Right lobe of liver (tissue), 4 donors: ENCODE measurements around the gene KREMEN1.

ENCODE experiments used
- CTCF ChIP-seq, 4 donors: fragments of 200-600 bp in 3 of 4; fragments of 450-650 bp in 1 of 4; IDR thresholded peaks; one replicate each; pipeline versions ENCODE4 v1.5.1 to v1.8.0; 2016 to 2022; ENCODE audit warnings: antibody characterized with exemption in 4 of 4, mild to moderate bottlenecking in 2 of 4
- POLR2A ChIP-seq: fragments of 450-650 bp; IDR thresholded peaks from one replicate; pipeline ENCODE4 v1.6.1; 2017; ENCODE audit warnings: antibody characterized with exemption, mild to moderate bottlenecking
- donor health status: DM: no; HTN: no; CAD: no.
- donor health status: DM: no; HTN: no; CAD: no.
- donor health status: DM: no; HTN: yes; CAD: no.

- TF ChIP-seq POLR2A = no peak
- no peak for TF ChIP-seq CTCF (IDR thresholded peaks at IDR 0.05)
Measured at GRCh38 chr22:29114392-29114791, 41.6 kb downstream of the KREMEN1 start.
